K562 (cell line): ENCODE data around the gene CENPV. TPM values are rescaled to one million over a fixed set of nuclear protein-coding genes. Genes with fewer than 3 reads are reported as not detected.

Source experiments
- CBX1 ChIP-seq: sonication (generic); IDR thresholded peaks from 2 replicates; pipeline ENCODE4 v1.6.1; 2016; ENCODE audit warnings: antibody characterized with exemption, low read depth, mild to moderate bottlenecking
- CHD4 ChIP-seq: fragments of 200-600 bp; sonication (generic); IDR thresholded peaks from 3 replicates; pipeline ENCODE4 v1.6.1; 2012; ENCODE audit warnings: low read depth, mild to moderate bottlenecking, mixed read lengths, low read length, inconsistent platforms; ENCODE audit not compliant: insufficient read depth, insufficient replicate concordance, poor library complexity, severe bottlenecking
- E2F6 ChIP-seq, 2 experiments: IDR thresholded peaks; 2 replicates each; pipeline ENCODE4 v1.6.1; 2011; ENCODE audit warnings: borderline replicate concordance in 1 of 2, control low read depth in 1 of 2, low read depth in 1 of 2, low read length in 1 of 2, mild to moderate bottlenecking in 1 of 2, mixed read lengths in 1 of 2, moderate library complexity in 1 of 2; ENCODE audit not compliant: insufficient read depth in 1 of 2, insufficient read length in 1 of 2, poor library complexity in 1 of 2, severe bottlenecking in 1 of 2; ENCODE audit errors: extremely low read depth in 1 of 2
- EGR1 ChIP-seq: fragments of 450-650 bp; conservative IDR thresholded peaks from 2 replicates; pipeline ENCODE4 v1.6.1; 2017; ENCODE audit warnings: mild to moderate bottlenecking
- FIP1L1 ChIP-seq: fragments of 200-400 bp; formaldehyde crosslinking; IDR thresholded peaks from 2 replicates; pipeline ENCODE4 v1.6.1; 2018; ENCODE audit warnings: mild to moderate bottlenecking, low read depth, low read length; ENCODE audit not compliant: poor library complexity, severe bottlenecking
- FOXK1 ChIP-seq: sonication (generic); formaldehyde crosslinking; IDR thresholded peaks from 2 replicates; pipeline ENCODE4 v1.8.0; 2022; ENCODE audit warnings: missing genetic modification reagents, mild to moderate bottlenecking, borderline replicate concordance
- HNRNPL ChIP-seq: fragments of 200-400 bp; formaldehyde crosslinking; IDR thresholded peaks from 2 replicates; pipeline ENCODE4 v1.6.1; 2017; ENCODE audit warnings: low read depth, mild to moderate bottlenecking, low read length
- MTA1 ChIP-seq: fragments of 450-650 bp; IDR thresholded peaks from 2 replicates; pipeline ENCODE4 v1.6.1; 2017; ENCODE audit warnings: borderline replicate concordance
- NR2C2 ChIP-seq, 2 experiments: fragments of 200-800 bp in 1 of 2; sonication (Bioruptor generic) in 1 of 2; sonication (generic) in 1 of 2; formaldehyde crosslinking in 1 of 2; IDR thresholded peaks; 2 replicates each; pipeline versions ENCODE4 v1.6.1 to v1.8.0; 2016 to 2022; ENCODE audit warnings: mild to moderate bottlenecking in 1 of 2, missing compliant biosample characterization in 1 of 2, missing genetic modification characterization in 1 of 2, missing genetic modification reagents in 1 of 2
- PHF21A ChIP-seq: fragments of 450-650 bp; IDR thresholded peaks from 2 replicates; pipeline ENCODE4 v1.6.1; 2017; ENCODE audit warnings: low read depth, borderline replicate concordance
- U2AF1 ChIP-seq: fragments of 200-400 bp; formaldehyde crosslinking; optimal IDR thresholded peaks from 2 replicates; pipeline ENCODE3; 2017; ENCODE audit warnings: mild to moderate bottlenecking, low read depth, low read length, moderate library complexity
- XRCC5 ChIP-seq: fragments of 200-400 bp; formaldehyde crosslinking; IDR thresholded peaks from 2 replicates; pipeline ENCODE4 v1.6.1; 2017; ENCODE audit warnings: low read depth, mild to moderate bottlenecking, low read length
- ZNF592 ChIP-seq: fragments of 450-650 bp; IDR thresholded peaks from 2 replicates; pipeline ENCODE4 v1.6.1; 2017; ENCODE audit warnings: antibody characterized with exemption, mild to moderate bottlenecking
- ZNF707 ChIP-seq: fragments of 250-450 bp; sonication (Bioruptor Pico); conservative IDR thresholded peaks from 2 replicates; pipeline ENCODE4 v1.8.0; 2022; ENCODE audit warnings: inconsistent platforms, mild to moderate bottlenecking, moderate library complexity
- ZSCAN32 ChIP-seq: fragments of 450-650 bp; formaldehyde crosslinking; IDR thresholded peaks from 2 replicates; pipeline ENCODE4 v1.4.0; 2020; ENCODE audit warnings: mild to moderate bottlenecking, moderate library complexity
- polyA plus RNA-seq, 8 experiments: library from polyadenylated mRNA; depleted of rRNA in 4 of 8; stranded (reverse) in 5 of 8; unstranded in 3 of 8; fragments of >200 nt; fragmentation: Nextera tagmentation in 2 of 8; fragmentation: Illumina TruSeq in 1 of 8; extraction: Ambion mirVana in 2 of 8; extraction: Trizol in 1 of 8; gene quantifications; 2 replicates each; pipeline versions ENCODE4 v1.2.1 to v1.2.3, GENCODE V29; 2011 to 2014; ENCODE audit warnings: inconsistent platforms in 1 of 8, missing spikeins in 1 of 8
- total RNA-seq, 7 experiments: library from RNA; depleted of rRNA in 6 of 7; stranded (reverse); fragments of >200 nt in 6 of 7; fragmentation: Illumina TruSeq in 2 of 7; extraction: Trizol in 2 of 7; gene quantifications; 2 replicates each; pipeline versions ENCODE4 v1.2.1 to v1.2.3, GENCODE V29; 2011 to 2021; ENCODE audit warnings: low replicate concordance in 1 of 7
- TF ChIP-seq, protein P1 (sequence below), 2 experiments: fragments of 450-650 bp in 1 of 2; sonication (generic) in 1 of 2; formaldehyde crosslinking; conservative IDR thresholded peaks; 2 replicates each; pipeline versions ENCODE4 v1.4.0 to v1.8.1; 2020 to 2022; ENCODE audit warnings: mild to moderate bottlenecking in 1 of 2, missing genetic modification reagents in 1 of 2

Gene CENPV
- total and polyA plus RNA-seq, 9 of the 15 experiments (the other 6 are each of a cell fraction or from before 2014, with no cell fraction given), result 17.8 to 131 (median 89.3) TPM

DNA sequence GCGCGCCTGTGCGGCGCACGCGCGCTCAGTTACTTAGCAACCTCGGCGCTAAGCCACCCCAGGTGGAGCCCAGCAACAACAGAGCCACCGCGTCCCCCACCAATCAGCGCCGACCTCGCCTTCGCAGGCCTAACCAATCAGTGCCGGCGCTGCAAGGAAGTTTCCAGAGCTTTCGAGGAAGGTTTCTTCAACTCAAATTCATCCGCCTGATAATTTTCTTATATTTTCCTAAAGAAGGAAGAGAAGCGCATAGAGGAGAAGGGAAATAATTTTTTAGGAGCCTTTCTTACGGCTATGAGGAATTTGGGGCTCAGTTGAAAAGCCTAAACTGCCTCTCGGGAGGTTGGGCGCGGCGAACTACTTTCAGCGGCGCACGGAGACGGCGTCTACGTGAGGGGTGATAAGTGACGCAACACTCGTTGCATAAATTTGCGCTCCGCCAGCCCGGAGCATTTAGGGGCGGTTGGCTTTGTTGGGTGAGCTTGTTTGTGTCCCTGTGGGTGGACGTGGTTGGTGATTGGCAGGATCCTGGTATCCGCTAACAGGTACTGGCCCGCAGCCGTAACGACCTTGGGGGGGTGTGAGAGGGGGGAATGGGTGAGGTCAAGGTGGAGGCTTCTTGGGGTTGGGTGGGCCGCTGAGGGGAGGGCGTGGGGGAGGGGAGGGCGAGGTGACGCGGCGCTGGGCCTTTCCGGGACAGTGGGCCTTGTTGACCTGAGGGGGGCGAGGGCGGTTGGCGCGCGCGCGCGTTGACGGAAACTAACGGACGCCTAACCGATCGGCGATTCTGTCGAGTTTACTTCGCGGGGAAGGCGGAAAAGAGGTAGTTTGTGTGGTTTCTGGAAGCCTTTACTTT, 27.6 kb upstream of the CENPV start, which contains the start of gene UBB (continued):
- TF ChIP-seq PHF21A, result peak; percentile 86; the same call in 1 of the 2 replicates
- TF ChIP-seq ZNF592, result 0 out of 2 replicates have a peak, but pooled peaks have one; percentile 41
- TF ChIP-seq XRCC5, result 0 out of 2 replicates have a peak, but pooled peaks have one; percentile 23
- TF ChIP-seq EGR1, result peak; percentile 98
- TF ChIP-seq, protein P1, sequence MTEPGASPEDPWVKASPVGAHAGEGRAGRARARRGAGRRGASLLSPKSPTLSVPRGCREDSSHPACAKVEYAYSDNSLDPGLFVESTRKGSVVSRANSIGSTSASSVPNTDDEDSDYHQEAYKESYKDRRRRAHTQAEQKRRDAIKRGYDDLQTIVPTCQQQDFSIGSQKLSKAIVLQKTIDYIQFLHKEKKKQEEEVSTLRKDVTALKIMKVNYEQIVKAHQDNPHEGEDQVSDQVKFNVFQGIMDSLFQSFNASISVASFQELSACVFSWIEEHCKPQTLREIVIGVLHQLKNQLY (CRISPR knock-in tag; conservative IDR thresholded peaks at IDR 0.05), result 0 out of 4 replicates have a peak, but pooled peaks of 1 of the 2 experiments have one; percentile 57
- TF ChIP-seq U2AF1, result no peak
- no peak for TF ChIP-seq CHD4
- 0 out of 2 replicates have a peak, but pooled peaks have one; percentile 35 for TF ChIP-seq HNRNPL
- TF ChIP-seq ZNF707 (CRISPR knock-in tag), result 0 out of 2 replicates have a peak, but pooled peaks have one; percentile 37
- TF ChIP-seq CBX1, result peak; percentile 96
- TF ChIP-seq ZSCAN32 (CRISPR knock-in tag), result peak; percentile 82; the same call in 1 of the 2 replicates
- no peak for TF ChIP-seq FOXK1 (CRISPR knock-in tag)
- TF ChIP-seq E2F6 (IDR thresholded peaks at IDR 0.05; ENCODE audit: borderline replicate concordance in 1 of 2, extremely low read depth in 1 of 2, insufficient read depth in 1 of 2, insufficient read length in 1 of 2, low read depth in 1 of 2, low read length in 1 of 2, poor library complexity in 1 of 2, severe bottlenecking in 1 of 2), result peak; percentile 33 to 43
- TF ChIP-seq NR2C2 (CRISPR knock-in tag; IDR thresholded peaks at IDR 0.05), result no peak
- peak; percentile 66 for TF ChIP-seq NR2C2 (tag; IDR thresholded peaks at IDR 0.05)
- peak; percentile 15; the same call in 1 of the 2 replicates for TF ChIP-seq MTA1
- no peak for TF ChIP-seq FIP1L1
